Smooth muscle cell of the brain vasculature (primary cell): ENCODE measurements around the gene PLEKHO2.

Experiments
- DNase-seq: peaks from one replicate; pipeline ENCODE4 v3.0.0-alpha.2; 2012; ENCODE audit warnings: low read depth, low spot score

The PLEKHO2 gene

GRCh38 chr15:64912379-64913325 lies 70.9 kb downstream of the PLEKHO2 start:
- DNase-seq = no peak

DNA sequence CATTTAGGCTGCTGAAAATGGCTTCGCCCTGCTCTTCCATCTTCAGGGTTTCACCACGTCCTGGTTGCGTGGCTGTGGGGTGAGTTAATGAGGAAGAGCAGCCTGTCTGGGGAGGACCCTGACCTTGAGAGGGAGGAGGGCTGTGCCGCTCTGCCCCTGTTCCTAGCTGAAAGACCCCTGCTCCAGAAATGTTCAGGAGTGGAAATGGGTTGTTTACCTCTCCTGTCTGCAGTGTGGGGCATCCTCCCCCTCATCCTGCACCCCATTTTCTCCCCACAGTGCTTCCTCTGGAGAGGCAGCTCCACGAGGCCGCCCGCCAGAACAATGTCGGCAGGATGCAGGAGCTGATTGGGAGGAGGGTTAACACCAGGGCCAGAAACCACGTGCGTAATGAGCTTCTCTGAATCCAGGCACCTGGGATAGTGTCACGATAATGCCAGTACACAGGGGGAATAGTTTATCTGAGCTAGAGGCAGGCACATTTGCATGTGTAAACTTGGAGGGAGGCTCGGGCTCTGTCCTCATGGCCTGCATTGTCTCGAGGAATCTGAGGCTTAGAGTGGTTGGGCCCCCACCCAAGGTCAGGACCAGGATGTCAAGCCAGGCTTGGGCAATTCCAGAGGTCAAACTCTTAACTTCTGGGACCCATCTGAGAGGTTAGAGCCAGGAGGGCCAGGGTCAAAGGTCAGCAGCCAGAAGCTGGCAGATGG lies 74.0 kb downstream of the PLEKHO2 start:
- no peak for DNase-seq

- no peak for DNase-seq
These were observed 74.7 kb downstream of the PLEKHO2 start for GRCh38 chr15:64916365-64916764.

- DNase-seq = no peak
These were observed 75.5 kb downstream of the PLEKHO2 start for GRCh38 chr15:64917211-64917610.
